ENCODE data around the gene BACH2.
"Not testable (repeated sequence)": the region's sequence is repeated elsewhere in the genome, so short reads cannot be mapped to it uniquely, and the experiment has no call there.

BACH2 gene

DNA sequence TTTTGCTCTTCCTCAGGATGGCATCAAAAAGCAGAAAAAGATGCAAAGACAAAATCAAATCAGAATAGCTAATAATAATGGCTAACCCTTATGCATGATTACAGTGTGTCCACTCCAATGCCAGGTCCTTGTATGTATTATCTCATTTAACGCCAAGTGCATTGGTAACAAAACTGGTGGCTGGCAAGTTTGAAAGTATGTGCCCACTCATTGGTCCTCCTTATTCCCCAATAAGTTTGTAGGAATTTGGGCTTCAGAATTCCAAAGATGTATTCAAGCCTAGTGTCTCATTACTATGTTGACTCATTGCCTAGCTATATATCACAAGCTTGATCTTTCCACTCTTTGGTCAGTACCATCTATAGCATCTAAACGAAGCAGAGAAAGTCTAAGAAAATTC, 205.8 kb downstream of the BACH2 start:
- no peak for DNase-seq

GRCh38 chr6:90088009-90088408, 208.6 kb downstream of the BACH2 start:
- DNase-seq, result no peak

GRCh38 chr6:90087106-90087833, 209.4 kb downstream of the BACH2 start:
- no peak for DNase-seq

GRCh38 chr6:90086517-90086916, 210.1 kb downstream of the BACH2 start:
- no peak for DNase-seq

GRCh38 chr6:90083891-90084290, 212.8 kb downstream of the BACH2 start:
- no peak for DNase-seq

DNA sequence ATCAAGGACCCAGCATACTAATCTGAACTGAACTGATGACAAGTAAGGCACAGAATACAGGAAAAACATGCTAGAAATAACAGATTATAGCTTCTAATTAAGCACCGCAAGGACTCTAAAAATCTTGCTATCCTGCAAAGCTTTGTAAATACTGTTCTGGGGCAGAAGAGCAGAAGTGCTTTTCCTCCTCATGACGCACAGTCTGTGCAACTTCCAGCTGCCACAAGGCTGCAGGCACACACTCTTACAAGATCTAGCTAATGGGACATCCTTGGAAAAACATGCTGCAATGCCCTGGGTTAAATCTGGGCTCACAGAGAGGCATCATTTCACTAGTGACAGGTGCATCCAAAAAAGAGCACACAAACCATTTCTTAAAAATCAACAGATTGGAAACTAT, 213.8 kb downstream of the BACH2 start:
- no peak for DNase-seq

GRCh38 chr6:90080876-90081481, 215.7 kb downstream of the BACH2 start:
- no peak for DNase-seq

DNA sequence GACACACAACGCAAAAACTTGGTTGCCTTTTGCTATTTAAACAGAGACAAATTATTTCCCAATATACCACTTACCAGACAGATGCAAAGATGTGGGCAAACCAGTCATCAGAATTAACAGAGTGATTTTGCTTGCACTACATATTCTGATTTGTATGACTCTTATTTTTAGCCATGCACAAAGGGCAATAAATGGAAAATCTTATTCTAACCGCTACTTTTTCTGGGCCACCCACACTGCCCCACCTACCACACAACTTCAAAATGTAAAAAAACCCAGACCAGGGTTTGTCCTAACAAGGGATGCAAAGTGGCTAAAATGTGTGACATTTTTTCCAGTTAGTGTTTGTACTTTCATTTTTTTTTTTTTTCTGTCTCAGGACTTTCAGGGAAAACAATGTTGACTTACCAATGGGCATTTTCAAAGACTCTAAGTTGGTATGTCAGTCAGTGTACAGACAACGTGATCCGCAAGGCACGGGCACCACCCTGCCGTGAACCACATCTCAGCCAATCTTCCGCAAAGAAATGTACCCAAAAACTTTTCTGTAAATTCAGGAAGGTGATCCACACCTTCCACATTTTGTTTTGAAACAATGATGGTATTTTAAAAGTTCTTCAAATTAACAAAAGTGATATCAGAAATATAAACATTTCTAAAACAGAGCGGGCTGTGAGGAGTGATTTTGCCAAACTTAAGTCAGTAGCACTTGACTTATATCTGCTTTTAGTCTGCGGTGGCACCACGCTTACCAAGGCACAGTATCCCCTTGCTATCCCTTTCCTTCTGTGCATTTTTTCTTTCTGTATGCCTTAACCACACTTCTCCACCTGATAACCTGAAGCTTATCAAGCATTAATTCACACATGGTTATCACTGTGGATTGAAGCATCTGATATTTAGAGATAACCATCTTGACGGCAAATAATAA, 216.8 kb downstream of the BACH2 start:
- DNase-seq, result no peak

GRCh38 chr6:90078513-90079289, 217.9 kb downstream of the BACH2 start:
- DNase-seq, result no peak

DNA sequence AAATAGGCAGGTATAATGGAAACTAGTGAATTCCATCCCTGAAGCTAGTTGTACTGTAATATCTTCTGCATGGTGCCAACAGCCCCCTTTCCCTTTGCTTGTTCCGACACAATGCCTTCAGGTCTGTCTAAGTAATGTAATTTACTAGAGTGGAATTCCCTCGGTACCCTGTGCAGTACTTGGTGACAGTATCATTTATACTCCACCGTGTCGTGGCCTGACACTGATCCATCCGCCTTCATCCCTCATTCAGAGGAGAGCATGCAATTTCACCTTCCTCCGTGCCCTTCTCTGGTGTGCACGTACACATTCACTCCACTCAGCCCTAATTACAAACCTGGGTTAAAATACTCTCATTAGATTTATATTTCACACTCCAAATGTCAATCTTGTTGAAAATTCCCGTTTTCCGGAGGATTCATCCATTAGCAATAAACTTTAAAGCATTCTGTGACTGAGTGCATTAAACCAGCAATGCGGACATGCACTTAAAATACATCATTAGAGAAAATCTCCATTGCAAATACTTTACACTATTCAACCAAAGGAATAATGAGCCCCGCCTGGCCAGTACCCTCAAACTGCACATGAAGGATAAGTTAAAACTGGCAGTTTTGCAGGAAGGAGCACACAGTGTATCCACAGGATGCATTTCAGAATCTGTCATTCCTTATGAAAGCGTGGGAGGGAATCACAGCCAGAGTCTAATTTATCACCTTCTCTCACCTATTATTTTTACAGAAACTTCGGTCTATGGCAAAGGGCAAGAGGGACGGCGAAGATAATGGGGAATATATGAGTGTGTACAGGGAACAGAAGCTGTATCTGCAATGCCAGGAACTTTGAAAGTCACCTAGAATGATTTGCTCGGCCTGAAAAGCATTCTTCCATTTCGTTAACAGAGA, 219.9 kb downstream of the BACH2 start:
- peak; percentile 12 for DNase-seq

DNA sequence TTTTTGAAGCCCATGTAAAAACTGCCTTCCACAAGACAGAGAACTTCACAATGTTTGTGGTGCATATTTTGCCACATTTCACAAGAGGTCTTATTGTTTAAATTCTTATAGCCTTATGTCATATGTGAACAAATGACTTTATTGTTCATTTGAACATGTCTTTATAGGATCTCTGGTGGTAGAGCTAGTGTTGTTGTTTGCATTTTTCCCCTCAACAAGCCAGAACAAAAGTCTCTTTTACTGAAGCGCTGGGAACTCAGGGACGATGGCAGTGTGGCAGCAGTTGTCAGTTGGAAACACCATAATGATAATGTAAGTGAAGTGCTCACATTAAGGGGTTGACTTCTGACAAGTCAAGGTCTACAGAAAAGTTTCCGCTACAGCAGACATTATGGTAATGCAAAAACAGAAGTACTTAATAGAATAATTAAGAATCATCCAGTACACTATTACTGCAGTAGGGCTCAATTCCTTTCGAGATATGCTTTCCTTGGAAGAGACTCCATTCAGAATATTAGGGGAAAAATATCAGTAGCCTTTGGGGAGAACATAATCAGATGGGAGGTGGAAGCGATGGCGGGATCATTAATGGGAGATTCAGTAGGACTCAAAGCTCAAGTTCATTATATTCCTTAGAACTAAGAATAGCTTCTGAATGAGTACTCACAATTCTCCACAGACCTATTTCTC, 222.3 kb downstream of the BACH2 start:
- DNase-seq, result peak; percentile 69

DNA sequence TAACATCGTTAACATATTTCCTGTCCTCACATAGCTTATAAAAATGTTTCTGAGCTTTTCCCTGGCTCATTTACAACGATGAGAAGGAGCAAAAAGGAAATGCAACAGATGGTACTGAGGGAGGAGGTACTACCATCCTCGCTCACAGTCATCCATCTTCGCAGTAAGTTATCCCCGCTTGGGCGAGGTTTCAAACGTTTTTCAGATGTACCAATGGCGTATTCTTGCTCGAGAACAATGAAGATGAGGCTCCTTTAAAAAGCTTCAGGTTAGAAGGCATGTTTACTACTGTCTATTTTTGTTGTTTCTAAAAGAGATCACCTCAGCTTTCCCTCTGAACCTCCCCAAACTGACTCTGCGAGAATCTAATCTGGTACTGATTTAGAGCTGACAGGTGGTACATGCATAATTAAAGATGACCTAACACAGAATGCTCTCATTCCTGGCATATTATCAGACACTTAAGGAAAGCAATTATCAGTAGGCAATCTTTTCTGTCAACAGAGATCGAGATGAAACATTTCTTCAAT, 223.6 kb downstream of the BACH2 start:
- peak; percentile 45 for DNase-seq

GRCh38 chr6:90072501-90072900, 224.1 kb downstream of the BACH2 start:
- no peak for DNase-seq

GRCh38 chr6:90068703-90069523, 227.7 kb downstream of the BACH2 start:
- no peak for DNase-seq

DNA sequence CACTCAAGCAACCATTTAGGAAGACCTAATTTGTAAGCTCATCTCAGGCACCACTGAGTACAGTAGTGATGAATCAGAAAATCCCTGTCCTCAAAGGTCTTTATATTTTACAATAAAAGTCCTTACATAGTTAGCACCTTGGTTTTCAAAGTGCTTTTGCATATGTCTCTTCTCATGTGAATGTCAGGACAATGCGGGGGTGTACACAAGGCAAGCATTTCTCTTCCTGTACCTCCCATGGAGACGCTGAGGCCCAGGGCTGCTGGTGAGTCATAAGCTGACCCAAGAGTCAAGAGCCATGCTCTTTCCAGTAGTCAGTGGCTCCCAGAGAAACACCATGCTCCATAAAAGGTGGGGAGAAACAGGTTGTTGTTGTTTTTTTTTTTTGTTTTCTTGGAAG, 228.4 kb downstream of the BACH2 start:
- no peak for DNase-seq

GRCh38 chr6:90066697-90067096, 229.9 kb downstream of the BACH2 start:
- DNase-seq, result no peak

DNA sequence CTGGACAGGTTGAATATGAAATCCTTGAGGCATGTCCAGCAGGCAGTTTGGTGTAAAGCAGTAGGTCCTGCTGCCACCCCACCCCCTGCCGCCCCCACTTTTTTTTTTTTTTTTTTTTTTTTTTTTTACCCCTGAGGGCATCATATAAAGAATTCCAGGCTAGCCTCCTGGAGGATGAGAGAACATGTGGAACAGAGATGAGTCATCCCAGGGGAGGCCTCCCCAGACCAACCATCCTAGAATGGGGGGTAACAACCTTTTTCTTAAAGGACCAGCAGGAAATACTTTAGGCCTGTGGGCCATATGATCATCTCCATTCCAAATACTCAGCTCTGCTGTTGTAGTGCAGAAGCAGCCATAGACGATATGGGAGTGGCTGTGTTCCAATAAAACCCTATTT, 231.5 kb downstream of the BACH2 start:
- no peak for DNase-seq

- no peak for DNase-seq
Observed at GRCh38 chr6:90062667-90063066, 234.0 kb downstream of the BACH2 start.

- no peak for DNase-seq
Observed at GRCh38 chr6:90062051-90062450, 234.6 kb downstream of the BACH2 start.

DNA sequence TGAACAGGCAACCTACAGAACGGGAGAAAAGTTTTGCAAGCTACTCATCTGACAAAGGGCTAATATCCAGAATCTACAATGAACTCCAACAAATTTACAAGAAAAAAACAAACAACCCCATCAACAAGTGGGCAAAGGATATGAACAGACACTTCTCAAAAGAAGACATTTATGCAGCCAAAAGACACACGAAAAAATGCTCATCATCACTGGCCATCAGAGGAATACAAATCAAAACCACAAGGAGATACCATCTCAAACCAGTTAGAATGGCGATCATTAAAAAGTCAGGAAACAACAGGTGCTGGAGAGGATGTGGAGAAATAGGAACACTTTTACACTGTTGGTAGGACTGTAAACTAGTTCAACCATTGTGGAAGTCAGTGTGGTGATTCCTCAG, 237.5 kb downstream of the BACH2 start:
- DNase-seq, result not testable (repeated sequence)
